Thyroid gland (tissue), 4 donors: ENCODE results near the gene TOM1. TPM values are rescaled to one million over a fixed set of nuclear protein-coding genes. Genes with fewer than 3 reads are reported as not detected.

Experiments
- DNase-seq, 2 donors: peaks; one replicate each; pipeline ENCODE4 v3.0.0-alpha.2; 2019
- H3K27ac ChIP-seq, 3 donors: fragments of 200-600 bp; sonication (generic); 1 replicate in 2 of 3; 2 replicates in 1 of 3; pipeline ENCODE4 v1.5.1; 2016 to 2019; ENCODE audit warnings: mild to moderate bottlenecking in 1 of 3, moderate library complexity in 1 of 3
- H3K27me3 ChIP-seq: fragments of 200-600 bp; sonication (generic); one replicate; pipeline ENCODE4 v1.5.1; 2019
- H3K36me3 ChIP-seq, 2 donors: fragments of 200-600 bp; sonication (generic); one replicate each; pipeline ENCODE4 v1.5.1; 2016 to 2019
- H3K4me1 ChIP-seq, 2 donors: fragments of 200-600 bp; sonication (generic); one replicate each; pipeline ENCODE4 v1.5.1; 2017 to 2019
- H3K4me3 ChIP-seq, 3 donors: fragments of 200-600 bp; sonication (generic); replicated peaks in 1 of 3; 1 replicate in 2 of 3; 2 replicates in 1 of 3; pipeline ENCODE4 v1.5.1; 2016; ENCODE audit warnings: mild to moderate bottlenecking in 1 of 3
- H3K9me3 ChIP-seq: fragments of 200-600 bp; sonication (generic); one replicate; pipeline ENCODE4 v1.5.1; 2017
- CTCF ChIP-seq, 6 experiments: fragments of 200-600 bp in 3 of 6; fragments of 450-650 bp in 3 of 6; sonication (generic) in 3 of 6; IDR thresholded peaks; one replicate each; pipeline ENCODE4 v1.5.1; 2016 to 2019; ENCODE audit warnings: antibody characterized with exemption in 6 of 6, mild to moderate bottlenecking in 2 of 6, inconsistent platforms in 1 of 6, moderate library complexity in 1 of 6
- POLR2A ChIP-seq, 2 donors: fragments of 450-650 bp; IDR thresholded peaks; one replicate each; pipeline ENCODE4 v1.6.1; 2017; ENCODE audit warnings: antibody characterized with exemption in 2 of 2, mild to moderate bottlenecking in 2 of 2, moderate library complexity in 1 of 2
- WGBS, 2 donors: methylation state at CpG; one replicate each; pipeline ENCODE4 v1.1.5; 2017; 5-methylcytosine and 5-hydroxymethylcytosine counted together
- intact Hi-C: fragments of 100-400 bp; cut with DNase I; formaldehyde crosslinking; loops from one replicate; pipeline ENCODE4 v1.15.1; 2023
- total RNA-seq, 4 donors: library from RNA; depleted of rRNA; stranded (reverse); fragments of >200 nt; gene quantifications; one replicate each; pipeline ENCODE4 v1.2.3, GENCODE V29; 2016

TOM1 gene
- total RNA-seq, 4 donors from 2014 or later, result 60.5 to 87.1 (median 79.9) TPM

- intact Hi-C loops, result no loop called here
- peaks cover 0 to 4% of the 10 kb centered on the region in 2 donors for H3K4me1 ChIP-seq
- TF ChIP-seq POLR2A (IDR thresholded peaks at IDR 0.05), result no peak
- no peak for TF ChIP-seq CTCF (IDR thresholded peaks at IDR 0.05)
- no peaks in the 10 kb centered on the region for H3K9me3 ChIP-seq
- DNase-seq, result no peak
- H3K27me3 ChIP-seq, result no peaks in the 10 kb centered on the region
- no peak overlapping the region for H3K4me3 ChIP-seq
- H3K36me3 ChIP-seq, result peaks cover 14 to 34% of the 10 kb centered on the region in 2 donors
- no peak overlapping the region for H3K27ac ChIP-seq
- WGBS, 2 donors, result 94 to 97% methylated on average over 18 to 21 of the region's 26 CpGs
Measured at GRCh38 chr22:35343664-35344550, 44.2 kb downstream of the TOM1 start.

DNA sequence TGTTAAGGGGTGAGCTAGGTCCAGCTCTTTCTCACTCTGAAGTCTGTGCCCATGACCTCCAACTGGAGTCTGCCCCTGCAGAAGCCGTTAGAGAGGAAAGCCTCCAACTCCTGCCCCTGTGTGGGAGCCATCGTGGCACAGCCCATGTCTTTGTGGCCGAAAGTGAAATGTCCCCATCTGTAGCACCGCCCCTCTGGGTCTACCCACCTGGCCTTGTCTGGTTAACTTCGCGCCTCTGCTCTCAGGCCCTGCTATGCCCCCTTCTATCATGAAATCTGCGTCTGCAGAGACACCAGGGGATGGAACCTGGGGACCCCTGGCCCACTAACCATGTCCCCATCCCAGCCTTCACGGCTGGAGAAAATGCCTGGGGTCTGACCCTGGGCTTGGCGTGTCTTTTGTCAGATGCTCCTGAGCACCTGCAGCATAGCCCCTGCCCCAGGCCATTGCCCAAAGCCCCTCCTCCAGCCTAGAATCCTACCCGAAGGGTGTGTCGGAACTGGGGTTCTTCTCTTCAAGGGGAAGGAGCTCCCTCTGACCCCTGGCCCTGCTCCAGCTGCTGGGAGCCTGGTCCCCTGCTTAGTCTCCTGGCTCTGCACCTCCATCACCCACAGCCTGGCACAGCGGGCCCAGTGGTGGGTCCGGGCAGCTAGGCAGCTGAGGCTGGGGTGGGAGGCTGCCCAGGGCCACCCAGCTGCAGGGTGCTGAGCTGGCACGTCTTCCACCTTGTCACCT, 45.4 kb downstream of the TOM1 start:
- peaks cover 13 to 26% of the 10 kb centered on the region in 2 donors for H3K36me3 ChIP-seq
- H3K9me3 ChIP-seq, result no peaks in the 10 kb centered on the region
- no peak for DNase-seq
- H3K27me3 ChIP-seq, result no peaks in the 10 kb centered on the region
- WGBS, 2 donors, result 84 to 95% methylated on average over 3 to 10 of the region's 14 CpGs
- intact Hi-C loops, result no loop called here
- H3K27ac ChIP-seq, result no peak overlapping the region
- TF ChIP-seq POLR2A (IDR thresholded peaks at IDR 0.05) (no peak), CTCF (IDR thresholded peaks at IDR 0.05) (no peak)
- H3K4me3 ChIP-seq, result no peak overlapping the region
- H3K4me1 ChIP-seq, result peaks cover 10 to 16% of the 10 kb centered on the region in 2 donors

- intact Hi-C loops, result no loop called here
Measured at GRCh38 chr22:35345808-35346505, 46.3 kb downstream of the TOM1 start.

GRCh38 chr22:35346596-35347220, 47.0 kb downstream of the TOM1 start:
- H3K36me3 ChIP-seq, result peaks cover 7 to 20% of the 10 kb centered on the region in 2 donors
- TF ChIP-seq CTCF (IDR thresholded peaks at IDR 0.05) (no peak), POLR2A (IDR thresholded peaks at IDR 0.05) (no peak)
- no peak for DNase-seq
- H3K27ac ChIP-seq, result no peak overlapping the region
- no peaks in the 10 kb centered on the region for H3K9me3 ChIP-seq
- intact Hi-C loops, result no loop called here
- no peak overlapping the region for H3K4me3 ChIP-seq
- 86 to 92% methylated on average over 13 to 16 of the region's 19 CpGs for WGBS, 2 donors
- peaks cover 15 to 28% of the 10 kb centered on the region in 2 donors for H3K4me1 ChIP-seq
- no peaks in the 10 kb centered on the region for H3K27me3 ChIP-seq

More at GRCh38 chr22:35345808-35346505, 46.3 kb downstream of the TOM1 start:
- Histone ChIP-seq H3K27me3 (no peaks in the 10 kb centered on the region), H3K9me3 (no peaks in the 10 kb centered on the region), H3K4me1 (peaks cover 15 to 22% of the 10 kb centered on the region in 2 donors), H3K4me3 (no peak overlapping the region), H3K27ac (no peak overlapping the region), H3K36me3 (peaks cover 13 to 22% of the 10 kb centered on the region in 2 donors)
- no peak for DNase-seq
- TF ChIP-seq CTCF (IDR thresholded peaks at IDR 0.05), result no peak
- TF ChIP-seq POLR2A (IDR thresholded peaks at IDR 0.05), result no peak
- 92 to 100% methylated on average over 4 to 8 of the region's 11 CpGs for WGBS, 2 donors
